Stimulated activated CD4-positive, alpha-beta T cell treated with anti-CD3 and anti-CD28 coated beads, Interleukin-1b, Interleukin-23, amount 100 ng/mL, for 24 hours (primary cell): ENCODE results near the gene ZNF66.
"Not testable (repeated sequence)": the region's sequence is repeated elsewhere in the genome, so short reads cannot be mapped to it uniquely, and the experiment has no call there.

ENCODE experiments used
- DNase-seq, 4 experiments: peaks; one replicate each; pipeline ENCODE4 v3.0.0-alpha.2; 2020; ENCODE audit warnings: low read depth in 4 of 4, low spot score in 1 of 4

Gene ZNF66

DNA sequence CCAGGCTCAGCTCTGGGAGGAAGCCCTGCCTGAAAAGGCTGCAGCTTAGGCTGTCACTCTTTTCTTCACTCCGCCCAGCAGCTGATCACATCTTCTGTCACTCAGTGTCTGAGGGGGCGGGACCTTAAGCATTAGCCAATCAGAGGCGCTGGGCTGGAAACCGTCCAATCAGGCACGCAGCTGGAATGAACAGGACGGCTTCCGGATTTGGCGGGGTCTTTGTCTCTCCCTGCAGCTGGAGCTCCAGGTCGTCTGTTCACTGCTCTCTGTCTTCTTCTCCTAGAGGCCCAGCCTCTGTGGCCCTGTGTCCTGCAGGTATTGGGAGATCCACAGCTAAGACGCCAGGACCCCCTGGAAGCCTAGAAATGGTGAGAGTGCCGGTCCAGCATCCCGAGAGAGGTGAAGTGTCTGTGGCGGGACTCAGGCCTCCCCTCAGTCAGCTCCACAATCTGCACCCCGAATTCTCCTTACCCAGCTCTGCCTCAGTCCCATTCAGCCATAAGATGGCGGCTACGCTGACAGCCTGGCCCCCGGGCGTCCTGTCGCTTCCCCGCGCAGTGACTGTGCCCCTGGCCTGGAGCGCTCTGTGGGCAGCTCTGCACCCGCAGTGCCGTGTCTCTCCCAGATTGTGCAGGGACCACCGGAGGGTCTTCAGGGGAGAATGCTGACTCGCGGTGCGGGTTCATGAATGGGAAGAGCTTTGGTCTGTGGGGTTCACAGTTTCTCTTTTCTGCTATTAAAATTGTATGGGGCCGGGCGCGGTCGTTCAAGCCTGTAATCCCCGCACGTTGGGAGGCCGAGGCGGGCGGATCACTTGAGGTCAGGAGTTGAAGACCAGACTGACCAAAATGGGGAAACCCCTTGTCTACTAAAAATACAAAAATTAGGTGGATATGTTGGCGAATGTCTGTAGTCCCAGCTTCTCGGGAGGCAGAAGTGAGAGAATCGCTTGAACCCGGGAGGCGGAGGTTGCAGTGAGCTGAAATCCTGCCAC lies at the start of gene ZNF66:
TSS of gene ZNF66 (plus strand) at position 222 of the 994 bp plus-strand sequence. CDS start at position 366, 144 bp downstream.
- DNase-seq, result peak; percentile 87 to 90 (median 88)

DNA sequence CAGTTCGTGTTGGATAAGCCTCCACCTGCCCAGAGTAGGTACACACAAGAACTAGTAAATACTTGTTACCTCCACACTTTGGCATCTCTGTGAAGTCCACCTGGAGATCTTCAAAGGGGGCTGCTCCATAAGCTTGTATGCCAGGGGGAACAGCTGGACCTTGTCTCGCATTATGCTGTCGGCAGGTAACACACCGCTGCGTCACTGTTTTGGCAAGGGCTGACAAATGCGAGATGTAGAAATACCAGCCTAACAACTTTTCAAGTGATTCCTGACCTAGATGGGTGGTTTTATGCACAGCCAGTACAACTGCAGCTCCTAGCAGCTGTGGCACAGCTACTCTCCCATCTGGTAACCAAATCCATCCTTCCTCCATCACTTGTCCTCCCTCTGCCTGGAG lies 25.9 kb upstream of the ZNF66 start:
- not testable (repeated sequence) for DNase-seq

DNA sequence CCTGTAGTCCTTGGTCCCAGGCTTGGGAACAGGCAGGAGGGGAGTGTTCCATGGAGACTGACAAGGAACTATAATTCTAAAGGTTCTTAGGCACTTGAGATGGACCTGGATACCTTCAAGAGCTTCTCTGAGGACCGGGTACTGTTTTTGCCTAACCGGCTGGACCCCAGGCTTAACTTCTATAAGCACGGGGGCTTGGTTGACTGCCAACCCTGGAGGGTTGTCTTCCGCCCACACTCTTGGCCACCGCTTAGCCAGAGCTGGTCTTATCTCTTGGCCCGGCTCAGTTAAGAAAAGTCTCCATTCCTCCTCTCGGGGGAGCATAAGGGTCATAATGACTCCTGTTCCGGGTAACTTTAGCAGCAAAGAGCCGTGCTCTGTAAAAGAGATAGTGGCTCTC lies 23.8 kb upstream of the ZNF66 start:
- DNase-seq, result not testable (repeated sequence)

DNA sequence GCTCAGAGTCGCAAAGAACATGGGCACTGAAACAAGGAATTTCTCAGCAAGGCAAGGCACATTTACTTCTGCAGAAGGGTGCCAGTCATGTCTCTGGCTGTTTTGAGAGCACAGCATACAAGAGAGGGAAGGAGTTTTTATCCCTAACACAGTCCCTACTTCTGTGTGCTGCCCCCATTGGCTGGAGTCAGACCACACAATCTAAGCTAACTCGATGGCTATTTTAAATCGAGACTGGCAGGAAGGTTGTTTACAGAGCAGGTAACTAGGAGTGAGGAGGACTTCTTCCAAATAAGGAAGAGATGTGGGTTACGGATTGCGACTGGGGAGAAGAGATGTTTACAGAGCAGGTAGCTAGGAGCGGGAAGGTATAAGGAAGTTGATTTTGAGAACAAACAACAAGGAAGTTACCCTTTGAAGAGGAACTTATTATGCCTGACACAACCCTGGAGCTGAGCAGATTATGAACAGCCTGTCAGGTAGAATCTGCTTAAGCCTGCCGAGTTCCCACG lies 6.8 kb upstream of the ZNF66 start:
- not testable (repeated sequence) for DNase-seq

DNA sequence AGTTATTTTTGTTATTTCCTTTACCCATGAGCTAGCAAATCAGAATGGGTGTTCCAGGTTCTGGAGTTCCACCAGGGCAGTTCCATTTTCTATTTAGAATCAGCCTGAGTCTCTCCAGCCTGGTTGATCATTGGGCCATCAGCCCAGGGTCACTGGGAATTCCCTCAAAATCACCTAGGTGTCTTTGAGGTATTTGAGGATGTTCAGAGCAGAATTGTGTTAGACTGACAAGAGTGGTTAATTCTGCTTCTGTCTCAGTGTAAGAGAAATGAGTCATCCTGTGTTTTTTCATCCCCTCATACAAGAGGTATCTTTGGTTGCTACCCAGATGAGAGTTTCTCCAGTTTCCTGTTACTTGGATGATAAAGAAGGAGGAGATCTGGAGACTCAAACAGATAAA lies 11.7 kb downstream of the ZNF66 start:
- DNase-seq, result no peak

DNA sequence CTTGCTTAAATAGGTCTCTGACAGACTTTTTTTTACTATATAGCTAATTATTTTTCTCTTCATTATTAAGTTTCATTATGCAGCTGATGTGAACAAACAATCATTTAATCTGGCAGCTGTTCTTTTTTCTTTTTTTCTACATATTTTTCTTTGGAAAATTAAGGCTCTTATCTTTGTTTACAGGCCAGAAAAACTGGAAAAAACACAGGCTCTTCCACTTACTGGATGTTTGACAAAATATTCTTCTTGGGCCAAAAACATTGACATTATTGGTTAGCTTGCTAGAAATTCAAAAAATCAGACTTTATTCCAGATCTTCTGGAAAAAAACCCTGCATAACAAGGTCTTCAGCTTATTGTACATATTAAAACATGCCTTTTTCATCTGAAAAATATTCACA lies 15.7 kb downstream of the ZNF66 start:
- DNase-seq, result no peak

DNA sequence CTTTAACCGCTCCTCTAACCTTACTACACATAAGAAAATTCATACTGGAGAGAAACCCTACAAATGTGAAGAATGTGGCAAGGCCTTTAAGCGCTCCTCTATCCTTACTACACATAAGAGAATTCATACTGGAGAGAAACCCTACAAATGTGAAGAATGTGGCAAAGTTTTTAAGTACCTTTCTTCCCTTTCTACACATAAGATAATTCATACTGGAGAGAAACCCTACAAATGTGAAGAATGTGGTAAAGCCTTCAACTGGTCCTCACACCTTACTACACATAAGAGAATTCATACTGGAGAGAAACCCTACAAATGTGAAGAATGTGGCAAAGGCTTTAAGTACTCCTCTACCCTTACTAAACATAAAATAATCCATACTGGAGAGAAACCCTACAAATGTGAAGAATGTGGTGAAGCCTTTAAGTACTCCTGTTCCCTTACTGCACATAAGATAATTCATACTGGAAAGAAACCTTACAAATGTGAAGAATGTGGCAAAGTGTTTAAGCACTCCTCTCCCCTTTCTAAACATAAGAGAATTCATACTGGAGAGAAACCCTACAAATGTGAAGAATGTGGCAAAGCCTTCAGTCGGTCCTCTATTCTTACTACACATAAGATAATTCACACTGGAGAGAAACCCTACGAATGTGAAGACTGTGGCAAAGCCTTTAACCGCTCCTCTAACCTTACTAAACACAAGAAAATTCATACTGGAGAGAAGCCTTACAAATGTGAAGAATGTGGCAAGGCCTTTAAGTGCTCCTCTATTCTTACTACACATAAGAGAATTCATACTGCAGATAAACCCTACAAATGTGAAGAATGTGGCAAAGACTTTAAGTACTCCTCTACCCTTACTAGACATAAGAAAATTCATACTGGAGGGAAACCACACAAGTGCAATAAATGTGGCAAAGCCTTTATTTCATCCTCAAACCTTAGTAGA lies 30.5 kb downstream of the ZNF66 start:
- DNase-seq, result not testable (repeated sequence)

DNA sequence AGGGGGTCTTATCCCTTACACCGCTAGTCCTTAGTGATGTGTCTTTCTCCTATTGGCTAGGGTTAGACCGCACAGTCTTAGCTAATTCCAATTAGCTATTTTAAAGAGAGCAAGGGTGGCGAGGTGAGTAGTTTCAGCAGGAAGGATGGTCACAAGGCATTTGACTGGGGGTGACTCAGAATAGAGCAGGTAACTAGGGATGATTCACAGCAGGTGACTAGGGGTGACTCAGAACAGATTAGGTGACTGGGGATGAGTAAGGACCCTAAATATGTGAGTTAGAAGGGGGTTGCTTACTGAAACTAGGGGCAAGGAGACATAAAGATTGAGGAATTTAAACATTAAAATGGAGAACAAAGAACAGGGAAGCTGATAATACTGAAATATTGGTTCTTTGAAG lies 64.3 kb downstream of the ZNF66 start:
- DNase-seq, result no peak
